HG02852 (cell line): ENCODE measurements around the gene SNAI1.
A peak's percentile ranks its signal among the peaks of the same experiment; 100 is the strongest.
"Not testable (repeated sequence)": the region's sequence is repeated elsewhere in the genome, so short reads cannot be mapped to it uniquely, and the experiment has no call there.

Experiments used
- ATAC-seq: cut with Tn5 transposase; IDR thresholded peaks from one replicate; pipeline ENCODE4 v1.9.1; 2021; ENCODE audit warnings: mild to moderate bottlenecking, moderate library complexity; ENCODE audit not compliant: unreplicated experiment

Gene SNAI1

DNA sequence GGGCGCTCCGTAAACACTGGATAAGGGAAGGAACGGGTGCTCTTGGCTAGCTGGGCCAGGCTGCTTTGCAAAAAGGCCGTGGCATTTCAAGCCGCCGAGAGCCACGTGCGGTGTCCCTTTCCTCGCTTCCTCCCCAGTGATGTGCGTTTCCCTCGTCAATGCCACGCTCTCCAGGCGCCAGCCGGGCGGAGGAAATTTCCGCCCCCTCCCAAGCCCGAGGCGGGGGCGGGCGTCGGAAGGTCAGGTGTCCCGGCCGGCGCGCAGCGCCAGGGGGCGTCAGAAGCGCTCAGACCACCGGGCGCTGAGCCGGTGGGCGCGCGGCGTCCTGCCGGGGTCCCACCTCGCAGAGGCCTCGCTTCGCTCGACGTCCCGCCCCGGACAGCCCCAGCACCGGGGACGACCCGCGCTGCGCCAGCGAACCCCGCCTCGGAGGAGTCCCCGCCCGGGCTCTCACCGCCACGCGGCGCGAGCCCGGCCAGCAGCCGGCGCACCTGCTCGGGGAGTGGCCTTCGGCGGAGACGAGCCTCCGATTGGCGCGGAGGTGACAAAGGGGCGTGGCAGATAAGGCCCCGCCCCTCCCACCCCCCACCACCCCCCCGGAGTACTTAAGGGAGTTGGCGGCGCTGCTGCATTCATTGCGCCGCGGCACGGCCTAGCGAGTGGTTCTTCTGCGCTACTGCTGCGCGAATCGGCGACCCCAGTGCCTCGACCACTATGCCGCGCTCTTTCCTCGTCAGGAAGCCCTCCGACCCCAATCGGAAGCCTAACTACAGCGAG is at the start of gene SNAI1:
SNAI1 (plus strand) TSS at position 635 of the 777 bp plus-strand sequence; CDS start at position 715, 80 bp downstream.
- peak; percentile 81 for ATAC-seq

DNA sequence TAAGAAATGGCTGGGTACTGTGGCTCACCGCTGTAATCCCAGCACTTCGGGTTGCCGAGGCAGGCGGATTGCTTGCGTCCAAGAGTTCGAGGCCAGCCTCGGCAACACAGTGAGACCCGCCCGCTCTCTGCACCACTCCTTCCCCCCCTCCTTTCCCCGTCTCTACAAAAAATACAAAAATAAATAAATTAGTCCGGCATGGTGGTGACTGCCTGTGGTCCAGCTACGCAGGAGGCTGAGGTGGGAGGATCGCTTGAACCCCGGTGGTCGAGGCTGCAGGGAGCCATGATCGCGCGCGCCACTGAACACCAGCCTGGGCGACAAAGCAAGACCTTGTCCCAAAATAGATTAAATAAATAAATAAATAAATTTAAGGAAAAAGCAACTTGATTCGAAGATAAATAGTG is 47.0 kb upstream of the SNAI1 start:
- peak; percentile 6 for ATAC-seq

DNA sequence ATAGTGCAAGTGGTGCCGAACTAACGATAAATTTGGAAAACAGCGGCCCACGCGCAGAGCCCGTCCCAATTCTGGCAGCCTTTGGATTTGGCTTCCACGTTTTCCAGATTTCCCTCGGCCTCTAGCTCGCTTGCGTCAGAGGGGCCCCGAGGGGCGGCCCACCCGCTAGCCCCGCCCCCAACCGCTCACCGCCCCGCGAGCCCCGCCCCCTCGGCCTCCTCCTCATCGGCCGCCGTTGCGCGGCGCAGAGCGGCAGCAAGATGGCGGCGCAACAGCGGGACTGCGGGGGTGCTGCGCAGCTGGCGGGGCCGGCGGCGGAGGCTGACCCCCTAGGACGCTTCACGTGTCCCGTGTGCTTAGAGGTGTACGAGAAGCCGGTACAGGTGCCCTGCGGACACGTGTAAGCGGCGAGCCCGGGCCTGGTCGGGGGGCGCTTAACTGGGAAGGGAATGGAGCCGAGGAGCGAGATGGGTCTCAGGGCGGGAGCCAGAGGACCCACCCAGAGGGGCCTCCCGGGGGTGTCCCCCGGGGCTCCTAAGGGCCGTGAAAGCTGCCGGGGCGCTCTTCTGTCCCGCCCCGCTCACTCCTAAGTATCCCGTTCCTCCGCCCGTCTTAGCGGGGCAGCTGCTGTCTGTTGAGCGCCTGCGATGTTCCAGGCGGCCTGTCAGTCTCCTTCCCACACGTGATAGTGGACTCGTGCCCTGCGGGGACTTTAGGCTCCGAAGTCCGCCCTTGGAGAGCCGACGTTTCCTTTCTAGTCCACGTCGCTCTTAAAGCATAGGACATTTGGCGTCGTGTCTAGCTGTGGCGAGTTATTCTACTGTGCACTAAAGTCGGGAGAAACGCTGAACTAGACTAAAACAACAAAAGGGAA is 46.4 kb upstream of the SNAI1 start, which contains the start of gene RNF114:
RNF114 (plus strand) TSS at position 245 of the 874 bp plus-strand sequence; CDS start at position 261, 16 bp downstream.
- ATAC-seq = peak; percentile 71

DNA sequence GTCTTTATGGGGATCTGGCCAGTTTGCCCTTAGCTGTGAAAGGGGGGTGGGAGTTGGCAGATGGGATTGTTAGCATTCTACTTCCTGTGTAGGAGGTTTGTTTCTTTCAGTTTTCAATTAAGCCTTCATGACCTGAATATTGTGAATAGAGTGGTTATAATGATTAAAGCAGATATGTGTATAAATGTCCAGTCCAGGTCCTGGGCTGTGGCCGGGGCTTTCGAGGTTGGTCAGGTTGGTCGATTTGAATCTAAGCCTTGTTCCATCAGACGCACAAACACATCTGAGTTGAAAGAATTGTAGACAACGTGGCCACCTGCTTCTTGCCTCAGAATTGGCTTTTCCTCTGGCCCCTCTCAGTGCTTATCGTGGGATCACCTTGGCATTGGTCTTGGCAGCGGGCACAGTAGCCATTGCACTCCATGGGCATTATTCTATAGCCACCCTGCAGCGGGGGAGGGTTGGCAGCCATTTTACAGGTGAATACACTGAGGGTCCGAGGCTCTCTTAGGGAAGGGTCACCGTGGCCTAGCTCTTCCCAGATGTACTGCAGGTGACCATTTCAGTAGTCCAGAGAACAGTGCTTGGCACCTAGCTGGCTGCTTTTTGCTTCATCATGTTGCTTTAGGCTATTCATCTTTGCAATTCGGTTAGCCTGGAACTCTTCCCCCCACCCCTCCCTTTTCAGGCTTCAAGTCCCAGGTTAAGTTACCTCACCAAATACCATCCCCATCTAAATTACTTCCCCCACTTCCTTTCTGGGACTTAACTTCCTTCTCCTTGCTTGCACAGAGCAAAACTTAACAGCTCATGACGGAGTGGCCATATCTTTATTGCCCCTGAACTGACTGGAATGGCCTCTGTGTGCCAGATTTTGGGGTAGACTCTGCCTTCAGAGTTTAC is 45.5 kb upstream of the SNAI1 start:
- ATAC-seq = peak; percentile 5

DNA sequence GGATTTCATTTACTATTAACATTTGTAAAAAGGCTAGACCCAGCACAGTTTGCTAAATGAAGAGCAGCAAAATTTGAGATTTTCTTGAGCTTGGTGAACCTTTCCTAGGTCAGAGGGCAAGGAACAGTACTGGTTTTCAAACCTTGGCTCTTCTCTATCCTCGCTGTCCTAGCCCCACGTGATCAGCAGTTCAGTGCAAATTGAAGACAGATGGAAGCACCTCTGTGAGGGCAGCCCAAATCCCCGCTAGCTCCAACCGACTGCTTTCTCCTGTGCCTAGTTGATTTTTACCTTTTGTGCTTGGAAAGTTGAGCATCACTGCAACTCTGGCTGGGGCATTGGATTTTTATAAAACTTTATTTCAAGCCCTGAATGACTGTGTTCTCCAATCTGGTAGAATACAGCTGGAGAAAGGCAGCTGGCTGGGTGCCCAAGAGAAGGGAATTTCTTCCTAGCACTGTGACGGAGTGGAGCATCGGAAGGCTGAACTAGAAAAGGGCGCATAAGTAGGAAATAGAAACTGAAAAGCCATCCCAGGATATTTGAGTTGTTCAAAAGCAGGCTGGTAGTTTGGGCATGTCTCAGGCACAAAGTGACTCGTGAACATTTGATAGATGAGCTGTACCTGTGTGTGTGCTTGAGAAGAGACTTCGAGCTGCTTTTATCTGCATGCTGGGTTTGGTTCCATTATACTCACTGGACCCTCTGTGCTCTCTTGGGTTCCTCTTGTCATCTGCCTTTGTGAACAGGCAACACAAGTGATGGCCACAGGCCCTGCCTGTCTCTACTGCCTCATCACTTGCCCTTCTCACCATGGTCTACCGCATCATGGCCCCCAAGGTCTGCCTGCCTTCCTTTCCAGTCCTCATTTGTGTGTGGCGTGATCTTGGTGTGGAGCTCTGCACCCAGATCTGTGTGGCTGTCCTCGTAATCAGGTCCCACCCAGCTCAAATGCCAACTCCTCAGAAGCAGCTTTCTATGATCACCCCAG is 44.3 kb upstream of the SNAI1 start:
- ATAC-seq = no peak

DNA sequence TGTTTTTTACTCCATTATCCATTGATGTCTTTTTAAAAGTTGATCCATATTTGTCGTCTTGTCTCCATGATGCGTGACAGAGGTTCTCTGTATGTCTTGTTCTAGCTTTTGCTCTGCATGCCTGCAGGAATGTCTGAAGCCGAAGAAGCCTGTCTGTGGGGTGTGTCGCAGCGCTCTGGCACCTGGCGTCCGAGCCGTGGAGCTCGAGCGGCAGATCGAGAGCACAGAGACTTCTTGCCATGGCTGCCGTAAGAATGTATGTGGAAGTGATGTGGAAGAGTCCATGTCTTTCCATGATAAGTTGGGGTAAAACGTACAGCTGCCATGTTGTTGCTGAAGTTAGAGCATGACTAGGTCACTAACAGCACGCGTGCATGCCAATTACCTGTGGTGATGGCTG is 41.3 kb upstream of the SNAI1 start:
- ATAC-seq = no peak

DNA sequence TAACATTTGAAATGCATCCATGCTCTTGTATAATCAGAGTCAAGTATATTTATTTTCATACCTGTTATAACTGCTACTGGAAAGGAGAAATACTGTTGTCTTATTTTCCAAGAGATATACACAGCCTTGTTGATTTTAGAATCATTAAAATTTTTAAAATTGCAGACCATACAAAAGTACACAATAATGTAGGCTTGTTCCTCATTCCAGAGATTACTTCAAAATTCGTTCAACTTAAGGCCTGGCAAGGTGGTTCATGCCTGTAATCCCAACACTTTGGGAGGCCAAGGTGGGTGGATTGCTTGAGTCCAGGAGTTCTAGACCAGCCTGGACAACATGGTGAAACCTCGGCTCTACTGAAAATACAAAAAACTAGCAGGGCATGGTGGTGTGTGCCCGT is 40.5 kb upstream of the SNAI1 start:
- ATAC-seq = no peak

DNA sequence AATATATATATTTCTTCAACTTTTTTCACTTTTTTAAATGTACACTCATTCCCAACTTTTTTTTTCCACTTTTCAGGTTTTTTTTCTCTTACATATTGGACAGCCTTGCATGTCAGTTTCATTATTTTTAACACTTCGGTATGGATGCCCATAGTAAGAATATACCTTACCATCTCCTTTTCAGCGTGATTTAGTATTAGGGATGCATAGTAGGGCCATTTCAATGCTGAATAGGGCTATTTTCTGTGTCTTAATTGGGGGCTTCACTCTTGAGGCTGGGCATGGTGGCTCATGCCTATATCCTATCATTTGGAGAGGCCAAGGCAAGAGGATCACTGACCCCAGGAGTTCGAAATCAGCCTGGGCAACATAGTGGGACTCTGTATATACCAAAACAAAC is 39.8 kb upstream of the SNAI1 start:
- ATAC-seq = no peak

DNA sequence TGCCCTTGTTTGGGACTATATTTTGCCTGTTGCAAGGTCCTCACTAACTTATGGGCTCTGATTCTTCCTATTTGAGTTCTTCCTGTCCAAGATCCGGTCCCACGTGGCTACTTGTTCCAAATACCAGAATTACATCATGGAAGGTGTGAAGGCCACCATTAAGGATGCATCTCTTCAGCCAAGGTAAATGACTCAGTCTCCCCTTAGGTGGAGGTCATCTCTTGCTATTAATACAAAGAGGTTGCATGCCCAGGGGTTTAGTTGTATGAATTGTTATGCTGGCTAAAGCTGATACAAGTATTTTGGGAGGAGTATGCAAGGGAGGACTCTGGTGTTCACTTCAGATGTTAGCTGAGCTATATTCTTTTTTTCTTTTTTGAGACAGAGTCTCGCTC is 37.5 kb upstream of the SNAI1 start:
- ATAC-seq = no peak

DNA sequence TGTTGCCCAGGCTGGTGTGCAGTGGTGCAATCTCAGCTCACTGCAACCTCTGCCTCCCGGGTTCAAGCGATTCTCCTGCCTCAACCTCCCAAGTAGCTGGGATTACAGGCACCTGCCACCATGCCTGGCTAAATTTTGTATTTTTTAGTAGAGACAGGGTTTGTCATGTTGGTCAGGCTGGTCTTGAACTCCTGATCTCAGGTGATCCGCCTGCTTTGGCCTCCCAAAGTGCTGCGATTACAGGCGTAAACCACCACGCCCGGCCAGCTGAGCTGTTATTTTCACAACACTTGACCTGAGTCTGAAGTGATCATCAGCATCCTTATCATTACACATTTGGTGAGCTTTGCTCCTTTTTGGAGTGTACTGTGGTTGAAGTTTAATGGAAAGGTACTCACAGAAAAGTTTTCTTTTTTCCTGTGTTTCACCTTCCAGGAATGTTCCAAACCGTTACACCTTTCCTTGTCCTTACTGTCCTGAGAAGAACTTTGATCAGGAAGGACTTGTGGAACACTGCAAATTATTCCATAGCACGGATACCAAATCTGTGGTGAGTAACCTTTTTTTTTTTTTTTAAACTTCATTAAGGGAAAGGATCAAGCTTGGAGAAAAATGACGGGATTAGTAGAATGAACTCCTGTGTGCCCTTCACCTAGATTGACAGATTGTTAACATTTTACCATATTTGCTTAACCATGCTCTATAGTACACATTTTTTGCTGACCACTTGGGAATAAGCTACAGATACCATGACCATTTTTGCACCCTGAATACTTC is 36.9 kb upstream of the SNAI1 start:
- ATAC-seq = no peak

DNA sequence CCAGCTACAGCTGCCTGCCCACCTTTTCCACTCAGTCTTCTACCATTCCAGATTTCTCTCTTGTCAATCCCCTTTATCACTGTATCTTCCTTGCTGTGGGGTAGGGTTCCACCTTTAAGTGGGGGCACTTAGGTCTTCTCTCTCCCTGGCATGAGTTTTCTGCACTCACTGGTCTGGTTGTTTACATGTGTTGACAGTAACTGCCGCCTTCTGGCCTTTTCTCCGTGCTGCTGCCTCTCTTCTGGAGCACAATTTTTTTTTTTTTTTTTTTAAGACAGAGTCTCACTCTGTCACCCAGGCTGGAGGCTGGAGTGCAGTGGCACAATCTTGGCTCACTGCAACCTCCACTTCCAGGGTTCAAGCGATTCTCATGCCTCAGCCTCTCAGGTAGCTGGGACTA is 34.6 kb upstream of the SNAI1 start:
- ATAC-seq = no peak

DNA sequence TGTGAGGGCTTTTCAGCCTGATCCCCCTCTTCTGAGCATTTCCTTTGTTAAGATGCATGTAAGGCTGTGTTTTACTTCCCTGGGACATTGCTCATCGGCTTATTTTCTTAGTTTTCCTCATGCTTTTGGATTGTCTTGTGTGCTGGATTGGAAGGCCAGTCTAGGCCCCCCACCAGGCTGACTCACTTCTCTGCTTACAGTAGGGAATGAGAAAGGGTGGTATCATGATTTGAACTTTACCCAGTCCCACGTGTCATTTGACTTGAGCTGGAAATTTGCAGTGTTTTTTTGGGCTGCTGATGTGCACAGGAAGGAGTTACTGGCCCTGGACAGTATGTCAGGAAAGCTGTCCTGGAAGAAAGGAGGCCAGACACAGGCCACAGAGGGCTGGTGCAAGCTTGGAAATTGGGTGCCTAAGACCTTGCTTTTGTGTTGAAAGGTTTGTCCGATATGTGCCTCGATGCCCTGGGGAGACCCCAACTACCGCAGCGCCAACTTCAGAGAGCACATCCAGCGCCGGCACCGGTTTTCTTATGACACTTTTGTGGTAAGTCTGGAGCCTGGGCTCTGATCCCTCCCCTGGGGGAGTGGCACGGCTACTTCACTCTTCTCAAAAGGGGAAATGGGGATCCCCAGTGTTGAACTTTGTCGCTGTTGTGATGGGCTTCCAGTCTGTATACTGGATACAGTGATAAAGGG is 33.8 kb upstream of the SNAI1 start:
- ATAC-seq = no peak

DNA sequence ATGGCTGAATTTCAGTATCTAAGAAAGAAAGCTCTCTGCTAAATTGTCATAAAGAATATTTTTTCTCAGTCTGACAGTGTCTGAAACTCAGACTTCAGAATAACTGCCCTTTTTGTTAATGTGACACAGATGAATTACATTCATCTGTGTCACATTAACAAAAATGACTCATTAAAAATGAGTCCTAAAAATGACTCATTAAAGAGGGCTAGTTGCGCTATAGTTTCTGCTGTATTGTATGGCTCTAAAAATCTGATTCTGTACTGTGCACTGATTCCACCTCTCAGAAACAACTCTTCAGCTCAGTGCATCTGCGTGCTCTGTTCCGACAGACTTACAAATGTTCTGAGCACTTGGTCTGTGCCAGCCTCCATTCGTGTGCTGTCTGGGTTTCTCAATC is 31.6 kb upstream of the SNAI1 start:
- no peak for ATAC-seq

DNA sequence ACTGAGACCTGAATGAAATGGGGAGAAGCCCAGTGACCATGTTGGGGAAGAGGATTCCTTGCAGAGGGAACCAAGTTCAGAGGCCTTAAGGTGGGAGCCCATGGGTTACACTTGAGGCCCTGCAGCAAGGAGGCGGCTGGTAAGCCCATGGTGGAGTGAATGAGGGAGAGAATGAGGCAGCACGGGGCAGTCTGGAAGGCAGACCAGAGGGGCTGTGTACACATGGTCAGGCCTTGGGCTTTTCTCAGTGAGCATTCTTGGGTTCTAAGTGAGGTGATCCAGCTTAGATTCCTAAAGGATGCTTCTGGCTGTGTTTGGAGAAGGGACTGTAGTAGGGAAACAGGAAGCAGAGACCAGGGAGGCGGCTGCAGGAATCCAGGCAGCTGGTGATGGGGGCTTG is 27.6 kb upstream of the SNAI1 start:
- ATAC-seq = no peak

DNA sequence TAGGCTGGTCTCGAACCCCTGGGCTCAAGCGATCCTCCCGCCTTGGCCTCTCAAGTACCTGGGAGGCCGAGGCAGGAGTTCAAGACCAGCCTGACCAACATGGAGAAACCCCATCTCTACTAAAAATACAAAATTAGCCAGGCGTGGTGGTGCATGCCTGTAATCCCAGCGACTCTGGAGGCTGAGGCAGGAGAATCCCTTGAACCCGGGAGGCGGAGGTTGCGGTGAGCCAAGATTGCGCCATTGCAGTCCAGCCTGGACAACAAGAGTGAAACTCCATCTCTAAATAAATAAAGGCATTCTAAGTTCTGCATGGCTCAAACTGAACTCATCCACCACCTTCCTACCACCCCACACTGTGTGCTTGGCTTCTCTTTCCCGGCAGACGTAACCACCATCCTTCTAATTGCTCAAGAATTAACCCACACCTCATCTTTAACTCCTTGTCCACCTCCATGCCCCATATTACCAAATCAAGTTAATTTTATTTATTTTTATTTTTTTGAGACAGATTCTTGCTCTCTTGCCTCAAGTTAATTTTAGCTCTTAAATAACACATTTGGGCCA is 26.9 kb upstream of the SNAI1 start:
- ATAC-seq = not testable (repeated sequence)

DNA sequence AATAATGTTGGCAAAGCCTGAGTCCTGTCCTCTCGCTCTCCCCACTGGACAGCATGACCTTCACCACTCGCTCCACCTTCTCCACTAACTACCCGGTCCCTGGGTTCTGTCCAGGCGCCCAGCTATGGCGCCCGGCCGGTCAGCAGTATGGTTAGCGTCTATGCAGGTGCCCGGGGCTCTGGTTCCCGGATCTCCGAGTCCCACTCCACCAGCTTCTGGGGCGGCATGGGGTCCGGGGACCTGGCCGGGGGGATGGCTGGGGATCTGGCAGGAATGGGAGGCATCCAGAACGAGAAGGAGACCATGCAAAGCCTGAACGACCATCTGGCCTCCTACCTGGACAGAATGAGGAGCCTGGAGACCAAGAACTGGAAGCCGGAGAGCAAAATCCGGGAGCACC is 26.1 kb upstream of the SNAI1 start:
- no peak for ATAC-seq

DNA sequence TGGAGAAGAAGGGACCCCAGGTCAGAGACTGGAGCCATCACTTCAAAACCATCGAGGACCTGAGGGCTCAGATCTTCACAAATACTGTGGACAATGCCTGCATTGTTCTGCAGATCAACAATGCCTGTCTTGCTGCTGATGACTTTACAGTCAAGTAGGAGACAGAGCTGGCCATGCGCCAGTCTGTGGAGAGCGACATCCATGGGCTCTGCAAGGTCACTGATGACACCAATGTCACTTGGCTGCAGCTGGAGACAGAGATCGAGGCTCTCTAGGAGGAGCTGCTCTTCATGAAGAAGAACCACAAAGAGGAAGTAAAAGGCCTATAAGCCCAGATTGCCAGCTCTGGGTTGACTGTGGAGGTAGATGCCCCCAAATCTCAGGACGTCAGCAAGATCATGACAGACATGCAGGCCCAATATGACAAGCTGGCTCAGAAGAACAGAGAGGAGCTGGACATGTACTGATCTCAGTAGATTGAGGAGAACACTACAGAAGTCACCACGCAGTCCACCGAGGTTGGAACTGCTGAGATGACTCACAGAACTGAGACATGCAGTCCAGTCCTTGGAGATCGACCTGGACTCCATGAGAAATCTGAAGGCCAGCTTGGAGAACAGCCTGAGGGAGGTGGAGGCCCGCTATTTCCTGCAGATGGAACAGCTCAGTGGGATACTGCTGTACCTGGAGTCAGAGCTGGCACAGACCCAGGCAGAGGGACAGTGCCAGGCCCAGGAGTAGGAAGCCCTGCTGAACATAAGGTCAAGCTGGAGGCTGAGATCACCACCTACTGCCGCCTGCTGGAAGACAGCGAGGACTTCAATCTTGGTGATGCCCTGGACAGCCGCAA is 25.5 kb upstream of the SNAI1 start:
- ATAC-seq = not testable (repeated sequence)
